GM18867 (cell line): ENCODE data around the gene DIPK1A.
"Not testable (repeated sequence)": the region's sequence is repeated elsewhere in the genome, so short reads cannot be mapped to it uniquely, and the experiment has no call there.

Experiments
- ATAC-seq: cut with Tn5 transposase; IDR thresholded peaks from one replicate; pipeline ENCODE4 v1.9.1; 2021; ENCODE audit warnings: mild to moderate bottlenecking, moderate library complexity; ENCODE audit not compliant: unreplicated experiment

Gene DIPK1A

GRCh38 chr1:92980732-92981647 is 19.7 kb upstream of the DIPK1A start:
- peak; percentile 51 for ATAC-seq

- ATAC-seq = peak; percentile 76
Measured at GRCh38 chr1:92975551-92976232, 14.4 kb upstream of the DIPK1A start.

GRCh38 chr1:92974112-92974511 is 12.8 kb upstream of the DIPK1A start:
- not testable (repeated sequence) for ATAC-seq

- ATAC-seq = no peak
Measured at GRCh38 chr1:92973203-92973897, 12.1 kb upstream of the DIPK1A start.

- ATAC-seq = no peak
Measured at GRCh38 chr1:92972409-92973129, 11.3 kb upstream of the DIPK1A start.

- not testable (repeated sequence) for ATAC-seq
Measured at GRCh38 chr1:92971932-92972331, 10.7 kb upstream of the DIPK1A start.

- ATAC-seq = no peak
Measured at GRCh38 chr1:92970990-92971689, 9.9 kb upstream of the DIPK1A start.

GRCh38 chr1:92969517-92969916 is 8.3 kb upstream of the DIPK1A start:
- no peak for ATAC-seq

- peak; percentile 61 for ATAC-seq
Measured at GRCh38 chr1:92968138-92969032, 7.1 kb upstream of the DIPK1A start.

GRCh38 chr1:92964998-92965397 is 3.7 kb upstream of the DIPK1A start:
- ATAC-seq = no peak

GRCh38 chr1:92964316-92964715 is 3.1 kb upstream of the DIPK1A start:
- no peak for ATAC-seq

GRCh38 chr1:92961896-92962752 is 862 bp upstream of the DIPK1A start:
- peak; percentile 54 for ATAC-seq

- peak; percentile 36 for ATAC-seq
Measured at GRCh38 chr1:92960395-92961130, 699 bp downstream of the DIPK1A start.

GRCh38 chr1:92958203-92958970 is 2.9 kb downstream of the DIPK1A start:
- no peak for ATAC-seq

GRCh38 chr1:92957030-92957734 is 4.1 kb downstream of the DIPK1A start:
- ATAC-seq = peak; percentile 48
